CD4-positive, alpha-beta T cell treated with Interleukin-1 beta for 1 hour (primary cell): Measurements from ENCODE around the gene PABPN1L.

ENCODE experiments used
- DNase-seq, 2 donors: peaks; one replicate each; pipeline ENCODE4 v3.0.0-alpha.2; 2020 to 2022

Gene PABPN1L

GRCh38 chr16:88883117-88883895, 16.8 kb upstream of the PABPN1L start:
- no peak for DNase-seq

- peak; percentile 15 to 34 for DNase-seq
These were observed 16.0 kb upstream of the PABPN1L start for GRCh38 chr16:88882358-88883030.

GRCh38 chr16:88881675-88882357, 15.4 kb upstream of the PABPN1L start:
- no peak for DNase-seq

- no peak for DNase-seq
These were observed 14.7 kb upstream of the PABPN1L start for GRCh38 chr16:88881007-88881615.

- no peak for DNase-seq
These were observed 14.0 kb upstream of the PABPN1L start for GRCh38 chr16:88880226-88881006.

GRCh38 chr16:88879788-88880055, 13.3 kb upstream of the PABPN1L start:
- DNase-seq = no peak

GRCh38 chr16:88878967-88879787, 12.7 kb upstream of the PABPN1L start:
- no peak for DNase-seq

GRCh38 chr16:88878356-88878755, 11.9 kb upstream of the PABPN1L start:
- DNase-seq = no peak

- no peak for DNase-seq
These were observed 11.3 kb upstream of the PABPN1L start for GRCh38 chr16:88877564-88878289.

- no peak for DNase-seq
These were observed 10.6 kb upstream of the PABPN1L start for GRCh38 chr16:88876942-88877526.

- DNase-seq = no peak
These were observed 9.3 kb upstream of the PABPN1L start for GRCh38 chr16:88875703-88876234.

GRCh38 chr16:88874938-88875599, 8.6 kb upstream of the PABPN1L start:
- no peak for DNase-seq

GRCh38 chr16:88872650-88873331, 6.3 kb upstream of the PABPN1L start:
- no peak for DNase-seq

- DNase-seq = no peak
These were observed 5.4 kb upstream of the PABPN1L start for GRCh38 chr16:88871730-88872416.

- DNase-seq = no peak
These were observed 4.9 kb upstream of the PABPN1L start for GRCh38 chr16:88871349-88871702.

- no peak for DNase-seq
These were observed 4.3 kb upstream of the PABPN1L start for GRCh38 chr16:88870608-88871348.

GRCh38 chr16:88869673-88869980, 3.2 kb upstream of the PABPN1L start:
- no peak for DNase-seq

- no peak for DNase-seq
These were observed 2.7 kb upstream of the PABPN1L start for GRCh38 chr16:88868974-88869672.
